ENCODE results near the gene SNX21. TPM values are rescaled to one million over a fixed set of nuclear protein-coding genes. Genes with fewer than 3 reads are reported as not detected.

SNX21 gene
- total RNA-seq, 1 donor from 2014 or later = 21.0 TPM

- peaks cover 22% of the 10 kb centered on the region for H3K4me1 Mint-ChIP-seq
- H3K9me3 Mint-ChIP-seq = no peaks in the 10 kb centered on the region
- peak overlapping the region; percentile 21 for H3K27ac Mint-ChIP-seq
- H3K27me3 Mint-ChIP-seq (ENCODE audit: low read depth) = no peaks in the 10 kb centered on the region
- no peak for TF ChIP-seq CTCF (IDR thresholded peaks at IDR 0.05; ENCODE audit: unreplicated experiment)
- no peaks in the 10 kb centered on the region for H3K36me3 Mint-ChIP-seq
- peak overlapping the region; percentile 75 for H3K4me3 Mint-ChIP-seq
- DNase-seq (ENCODE audit: low spot score in 2 of 2, unreplicated experiment in 2 of 2) = no peak
Measured at GRCh38 chr20:45834797-45835161, 1.2 kb downstream of the SNX21 start.

- Mint-ChIP-seq H3K4me3 (peak overlapping the region; percentile 75), H3K27ac (no peak overlapping the region), H3K27me3 (ENCODE audit: low read depth) (no peaks in the 10 kb centered on the region)
Measured at GRCh38 chr20:45835329-45835765, 1.7 kb downstream of the SNX21 start.

GRCh38 chr20:45835825-45836224 lies 2.2 kb downstream of the SNX21 start:
- TF ChIP-seq CTCF (IDR thresholded peaks at IDR 0.05; ENCODE audit: unreplicated experiment) = no peak
- Mint-ChIP-seq H3K4me1 (peaks cover 20% of the 10 kb centered on the region), H3K27ac (no peak overlapping the region), H3K4me3 (peak overlapping the region; percentile 46), H3K36me3 (no peaks in the 10 kb centered on the region), H3K27me3 (ENCODE audit: low read depth) (no peaks in the 10 kb centered on the region), H3K9me3 (no peaks in the 10 kb centered on the region)
- DNase-seq (ENCODE audit: low spot score in 2 of 2, unreplicated experiment in 2 of 2) = no peak

More at GRCh38 chr20:45835329-45835765, 1.7 kb downstream of the SNX21 start:
- Mint-ChIP-seq H3K4me1 (peaks cover 21% of the 10 kb centered on the region), H3K9me3 (no peaks in the 10 kb centered on the region), H3K36me3 (no peaks in the 10 kb centered on the region)
- TF ChIP-seq CTCF (IDR thresholded peaks at IDR 0.05; ENCODE audit: unreplicated experiment) = no peak
- DNase-seq (ENCODE audit: low spot score in 2 of 2, unreplicated experiment in 2 of 2) = no peak

- Mint-ChIP-seq H3K4me1 (peaks cover 20% of the 10 kb centered on the region), H3K27ac (peak overlapping the region; percentile 9)
Measured at GRCh38 chr20:45836841-45837240, 3.2 kb downstream of the SNX21 start.

GRCh38 chr20:45840700-45841198 lies 7.2 kb downstream of the SNX21 start:
- Mint-ChIP-seq H3K9me3 (no peaks in the 10 kb centered on the region), H3K4me3 (no peak overlapping the region), H3K27ac (no peak overlapping the region), H3K36me3 (peaks cover 16% of the 10 kb centered on the region), H3K27me3 (ENCODE audit: low read depth) (no peaks in the 10 kb centered on the region), H3K4me1 (peaks cover 6% of the 10 kb centered on the region)
- no peak for TF ChIP-seq CTCF (IDR thresholded peaks at IDR 0.05; ENCODE audit: unreplicated experiment)
- DNase-seq (ENCODE audit: low spot score in 2 of 2, unreplicated experiment in 2 of 2) = no peak

More at GRCh38 chr20:45836841-45837240, 3.2 kb downstream of the SNX21 start:
- Mint-ChIP-seq H3K9me3 (no peaks in the 10 kb centered on the region), H3K4me3 (peak overlapping the region; percentile 1), H3K36me3 (no peaks in the 10 kb centered on the region), H3K27me3 (ENCODE audit: low read depth) (no peaks in the 10 kb centered on the region)
- no peak for DNase-seq (ENCODE audit: low spot score in 2 of 2, unreplicated experiment in 2 of 2)
- TF ChIP-seq CTCF (IDR thresholded peaks at IDR 0.05; ENCODE audit: unreplicated experiment) = no peak
